ENCODE results near the gene SCTR. TPM values are rescaled to one million over a fixed set of nuclear protein-coding genes. Genes with fewer than 3 reads are reported as not detected.

The SCTR gene
- not detected in 2 replicates for total RNA-seq

GRCh38 chr2:119523952-119524694 is at the start of gene SCTR:
SCTR (minus strand) TSS chr2:119524483; CDS start chr2:119524226, 257 bp downstream.

GRCh38 chr2:119544075-119544938 is 20.0 kb upstream of the SCTR start, which contains the start of gene CFAP221:
CFAP221 (plus strand) TSS chr2:119544449; CDS start chr2:119546132, 1,683 bp downstream.

GRCh38 chr2:119431155-119431975 is 92.9 kb downstream of the SCTR start, which contains the start of gene TMEM37:
TMEM37 (plus strand) TSS chr2:119431854; CDS start chr2:119431904, 50 bp downstream.

Other genes starting within 250 kb of the SCTR start
- 5.1 and 5.9 TPM in 2 replicates for gene C2orf76, start 157.6 kb downstream of the SCTR start, total RNA-seq
- gene DBI, start 157.5 kb downstream of the SCTR start, total RNA-seq = 121 and 132 TPM in 2 replicates
- 0.20 TPM in 1 of 2 replicates, not detected in the other for gene TMEM37, start 92.6 kb downstream of the SCTR start, total RNA-seq
- gene CFAP221, start 20.0 kb upstream of the SCTR start, total RNA-seq = under 0.01 TPM in 1 of 2 replicates, not detected in the other
- gene TMEM177, start 154.7 kb upstream of the SCTR start, total RNA-seq = 11.4 and 13.1 TPM in 2 replicates
- 16.5 and 26.6 TPM in 2 replicates for gene PTPN4, start 235.4 kb upstream of the SCTR start, total RNA-seq

Data from subcutaneous preadipocyte (primary cell).